Right kidney (tissue), 1 donor: ENCODE measurements around the gene EGFLAM.

ENCODE experiments used
- DNase-seq: peaks from one replicate; pipeline ENCODE4 v3.0.0-alpha.2; 2016

Gene EGFLAM

DNA sequence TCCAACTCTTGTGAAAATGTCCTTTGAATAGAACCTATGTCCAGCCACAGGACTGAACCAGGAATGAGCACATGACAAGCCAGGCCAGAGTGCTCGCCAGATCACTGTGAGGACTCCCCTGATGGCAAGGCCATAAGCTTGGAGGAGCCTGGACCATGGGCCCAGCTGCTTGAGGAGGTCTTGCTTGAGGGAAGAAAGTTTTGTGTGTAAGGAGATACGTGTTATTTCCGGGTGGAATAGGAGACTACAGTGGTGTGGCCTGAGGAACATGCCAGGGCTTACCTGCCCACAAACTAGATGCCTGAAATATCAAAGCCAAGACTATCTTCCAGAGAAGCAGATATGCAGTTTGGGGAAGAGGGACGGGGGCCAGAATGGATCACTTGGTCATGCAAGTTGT lies 213.3 kb downstream of the EGFLAM start:
- DNase-seq: no peak

DNA sequence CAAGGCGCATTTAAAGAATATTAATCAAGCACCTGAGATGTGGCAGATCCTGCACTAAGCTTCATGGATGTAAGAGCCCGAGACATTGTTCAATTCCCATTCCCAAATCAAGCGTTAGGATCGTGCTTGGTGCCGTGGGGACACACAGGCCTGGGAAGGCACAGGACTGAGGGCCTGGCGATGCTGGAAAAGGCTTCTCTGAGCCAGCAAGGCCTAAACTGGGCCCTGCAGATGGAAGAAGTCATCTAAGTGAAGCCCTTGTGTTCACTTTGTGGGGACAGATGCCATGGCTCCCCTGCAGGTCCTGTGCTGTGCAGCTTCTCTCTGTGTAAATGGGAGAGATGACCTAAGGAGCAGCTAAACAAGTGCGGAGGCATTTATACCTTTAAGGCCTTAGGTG lies 214.2 kb downstream of the EGFLAM start:
- no peak for DNase-seq

DNA sequence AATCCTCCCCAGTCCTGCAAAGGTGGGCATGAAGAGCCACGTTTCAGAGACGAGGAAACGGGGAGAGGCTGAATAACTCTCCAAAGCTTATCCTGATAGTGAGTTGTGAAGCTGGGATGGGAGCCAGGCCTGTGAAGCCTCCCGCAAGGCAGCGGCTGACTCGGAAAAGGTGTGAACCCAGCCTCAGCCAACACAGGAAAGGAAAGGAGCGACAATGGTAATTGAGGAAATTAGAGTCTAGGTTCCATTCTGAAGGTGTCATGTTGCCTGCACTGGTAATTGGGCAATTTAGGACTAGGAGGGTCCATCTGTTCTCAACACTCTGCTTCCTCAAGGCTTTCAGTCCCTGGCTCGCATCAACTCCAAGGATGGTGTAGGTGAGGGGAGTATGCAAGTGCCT lies 214.6 kb downstream of the EGFLAM start:
- no peak for DNase-seq

DNA sequence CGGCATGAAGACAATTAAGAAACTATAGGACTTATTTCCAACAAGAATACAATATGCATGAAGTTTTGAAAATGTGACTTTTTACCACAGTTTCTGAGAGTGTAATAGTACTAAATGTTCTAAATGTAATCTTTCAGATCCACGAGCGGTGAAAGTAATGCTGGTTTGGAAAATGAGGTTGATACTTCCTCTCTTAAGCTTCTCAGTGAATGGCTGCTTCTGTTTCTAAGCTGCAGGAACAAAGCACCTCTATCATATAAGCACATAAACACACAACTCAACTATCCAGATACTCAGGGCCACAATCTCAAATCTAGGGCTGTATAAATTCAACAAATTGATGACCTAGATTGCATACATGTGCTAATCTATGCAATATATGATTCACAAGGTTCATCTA lies 219.8 kb downstream of the EGFLAM start:
- no peak for DNase-seq

DNA sequence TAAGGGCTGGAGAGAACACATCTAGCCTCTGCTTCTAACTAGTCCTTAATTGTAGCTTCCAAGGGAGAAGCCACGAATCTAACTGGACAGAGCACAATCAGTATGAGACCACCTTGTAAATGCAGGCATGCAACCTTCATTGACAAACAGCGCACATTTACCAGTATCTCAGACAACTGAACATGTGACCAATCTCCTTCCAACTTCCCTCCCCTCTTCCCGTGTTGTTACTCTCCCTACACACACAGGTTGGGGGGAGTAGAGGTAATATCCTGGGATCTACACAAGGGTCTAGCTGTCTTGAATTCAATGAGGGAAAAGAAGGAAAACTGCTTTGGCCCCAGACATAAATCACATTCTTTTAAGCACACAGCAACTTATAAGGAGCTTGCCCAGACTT lies 220.5 kb downstream of the EGFLAM start:
- no peak for DNase-seq

DNA sequence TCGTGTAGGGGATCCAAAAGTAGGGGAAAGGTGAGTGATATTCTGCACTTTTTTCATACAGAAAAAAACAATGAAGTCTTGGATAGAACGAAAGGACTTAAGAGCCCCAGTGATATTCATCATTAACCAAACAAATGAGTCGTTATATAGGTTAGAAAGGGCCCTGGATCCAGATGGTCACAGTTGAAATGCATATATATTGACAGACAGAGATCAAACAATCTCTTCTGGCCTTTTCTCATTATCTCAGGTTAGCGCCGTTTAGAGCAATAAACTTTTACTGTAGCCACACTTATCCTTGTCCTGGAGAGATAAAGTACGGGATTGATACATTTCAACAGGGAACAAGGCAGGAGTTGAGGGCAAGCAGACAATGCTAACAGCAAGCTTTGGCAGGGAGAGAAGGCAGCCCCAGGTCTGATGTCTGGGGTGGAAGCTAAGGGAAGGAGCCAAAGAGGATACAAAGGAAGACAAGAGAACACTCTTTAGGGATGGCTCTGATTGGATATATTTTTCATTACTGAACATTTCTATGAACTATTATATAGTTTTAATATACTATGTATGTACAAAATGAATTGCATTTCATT lies 221.1 kb downstream of the EGFLAM start:
- no peak for DNase-seq

DNA sequence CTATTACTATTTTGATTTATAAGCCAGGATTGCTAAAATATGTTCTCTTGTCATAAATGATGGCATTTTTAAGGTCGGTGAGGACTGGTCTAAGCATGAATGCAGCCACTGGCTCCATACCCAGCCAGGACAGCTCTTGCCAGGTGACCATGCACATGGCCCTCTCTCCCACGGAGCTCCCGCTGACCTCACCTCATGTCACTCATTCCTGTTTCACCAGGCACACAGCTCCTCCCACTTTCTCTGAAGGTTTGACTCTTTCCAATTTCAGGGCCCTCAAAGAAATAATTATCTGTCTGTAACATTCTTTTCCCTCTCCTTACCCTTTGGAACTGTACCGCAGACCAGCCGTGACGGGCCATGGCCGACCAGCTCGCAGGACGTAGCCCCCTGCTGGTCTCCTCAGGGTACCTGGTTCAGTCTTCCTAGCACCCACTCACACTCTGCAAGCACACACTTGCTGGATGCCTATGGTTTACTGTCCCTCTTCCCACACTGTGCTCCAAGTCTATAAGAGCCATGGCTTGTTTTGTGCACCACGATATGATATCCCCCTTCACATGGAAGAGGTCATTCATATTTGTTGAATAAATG lies 225.5 kb downstream of the EGFLAM start:
- no peak for DNase-seq

DNA sequence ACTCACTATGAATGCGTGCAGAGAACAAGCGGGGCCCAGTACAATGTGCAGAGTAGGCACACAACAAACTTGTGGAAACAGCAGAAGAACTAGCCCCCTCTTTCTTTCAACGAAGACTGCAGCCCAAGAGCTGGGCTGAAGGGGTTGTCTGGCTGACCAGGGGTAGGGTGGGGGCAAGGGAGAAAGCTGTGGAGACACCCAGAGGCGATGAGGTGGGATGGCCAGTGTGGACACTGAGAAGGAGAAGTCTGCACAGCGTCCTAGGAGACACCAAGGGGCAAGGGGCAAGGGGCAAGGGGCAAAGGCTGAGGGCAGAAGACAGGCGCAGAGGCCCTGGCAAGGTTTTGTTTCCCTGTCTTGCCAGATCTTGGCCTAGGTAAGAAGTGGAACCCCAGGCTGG lies 235.8 kb downstream of the EGFLAM start:
- no peak for DNase-seq

DNA sequence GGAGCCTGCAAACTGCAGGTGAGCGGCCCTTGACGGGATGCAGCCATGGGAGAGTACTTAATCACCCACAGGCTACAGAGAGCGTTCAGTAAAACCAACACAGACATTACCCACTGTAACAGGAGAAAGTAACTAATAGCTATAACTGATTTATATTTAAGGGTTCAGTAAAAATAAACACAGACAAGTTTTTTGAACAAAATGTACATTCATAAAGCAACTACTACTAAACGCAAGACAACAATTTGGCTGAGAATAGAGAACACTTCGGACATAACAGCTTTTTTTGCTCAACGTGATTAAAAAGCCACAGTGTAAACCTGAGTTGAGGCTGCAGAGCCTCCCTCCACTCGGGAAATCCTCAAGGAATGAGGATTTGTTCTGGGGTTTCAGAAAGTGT lies 236.4 kb downstream of the EGFLAM start:
- DNase-seq: no peak

DNA sequence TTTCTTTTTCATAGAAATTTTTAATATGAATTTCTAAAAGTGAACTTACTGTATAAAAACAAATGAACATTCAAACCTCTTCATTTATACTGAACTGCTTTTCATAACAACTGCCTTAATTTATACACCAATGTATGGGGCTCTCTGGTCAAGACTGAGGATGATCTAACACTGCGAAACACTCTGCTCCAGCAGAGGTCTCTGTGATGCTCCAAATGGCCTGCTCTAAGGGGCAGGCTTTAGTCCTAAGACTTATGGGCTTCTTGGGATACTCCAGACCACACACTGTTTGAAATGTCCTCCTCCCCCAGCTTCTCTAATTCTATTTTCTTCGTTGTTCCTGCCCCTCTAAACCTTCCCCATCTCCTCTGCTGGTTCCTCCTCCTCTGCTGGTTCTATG lies 239.6 kb downstream of the EGFLAM start:
- DNase-seq: no peak

DNA sequence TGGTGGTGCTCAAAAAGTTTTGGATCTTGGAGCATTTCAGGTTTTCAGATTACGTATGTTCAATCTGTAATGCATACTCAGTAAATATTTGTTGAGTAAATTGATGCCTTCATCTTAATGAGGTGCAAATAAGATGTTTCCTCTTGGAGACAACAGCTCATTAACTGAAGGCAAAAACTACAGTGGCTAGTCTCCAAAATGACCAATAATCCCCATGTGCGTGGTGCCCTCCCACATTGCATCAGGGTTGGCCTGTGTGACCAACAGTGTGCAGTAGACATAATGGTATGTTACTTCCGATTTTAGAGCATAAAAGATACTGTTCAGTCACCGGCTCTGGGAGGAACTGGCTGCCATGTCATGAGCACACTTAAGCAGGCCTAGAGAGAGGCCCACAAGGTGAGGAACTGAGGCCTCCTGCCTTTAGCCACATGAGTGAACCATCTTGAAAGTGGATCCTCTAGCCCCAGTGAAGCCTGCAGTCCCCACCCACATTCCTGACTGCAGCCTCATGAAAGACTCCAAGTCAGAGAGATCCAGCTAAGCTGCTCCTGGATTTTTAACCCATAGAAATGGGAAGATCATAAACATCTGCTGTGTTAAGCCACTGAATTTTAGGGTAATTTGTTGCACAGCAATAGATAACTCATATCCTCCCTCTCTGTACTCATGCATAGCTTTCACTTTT lies 242.4 kb downstream of the EGFLAM start:
- DNase-seq: no peak

DNA sequence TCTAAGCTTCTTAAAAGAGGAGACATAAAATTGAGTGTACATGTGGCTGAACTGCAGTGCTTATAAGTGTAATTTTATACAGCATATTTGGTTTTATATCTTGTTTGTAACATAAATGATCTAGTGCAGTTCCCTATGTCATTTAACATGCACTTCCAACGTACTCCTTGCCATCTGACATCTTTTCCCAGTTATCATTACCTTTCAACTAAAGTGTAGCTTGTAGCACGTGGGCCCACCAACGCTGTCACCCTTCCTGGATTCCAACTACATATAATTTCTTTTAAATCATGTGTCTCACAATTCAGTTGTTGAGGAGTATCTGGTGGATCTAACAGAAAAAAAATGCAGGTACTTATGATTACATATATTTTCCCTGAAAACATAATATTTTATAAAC lies 247.9 kb downstream of the EGFLAM start:
- DNase-seq: no peak

DNA sequence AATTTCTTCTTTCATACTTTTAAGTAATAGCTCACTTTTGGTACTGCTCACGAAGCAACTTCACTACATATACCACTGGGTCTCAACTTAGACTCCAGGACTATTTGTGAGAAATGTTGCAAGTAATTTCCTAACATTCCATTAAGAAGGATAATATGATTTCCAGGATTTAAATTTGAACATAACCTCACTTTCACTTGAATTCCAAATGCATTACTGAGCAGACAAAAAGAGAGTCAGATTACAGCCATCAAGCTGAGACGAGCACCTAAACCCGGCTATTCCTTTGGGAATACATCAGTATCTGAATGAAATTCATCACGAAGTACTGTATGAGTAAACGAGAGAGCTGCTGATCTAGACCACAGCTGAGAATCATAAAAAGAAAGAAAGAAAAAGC lies 250.8 kb downstream of the EGFLAM start:
- DNase-seq: no peak
